H1 (cell line): ENCODE results near the gene GSPT1. TPM values are rescaled to one million over a fixed set of nuclear protein-coding genes. Genes with fewer than 3 reads are reported as not detected.

Experiments
- CTCF ChIA-PET: fragments of 300-600 bp; sonication (Branson Sonifier 250); formaldehyde crosslinking; loops from one replicate; lab custom pipeline; 2021; ENCODE audit not compliant: partially characterized antibody; lab: Charles Lee
- POLR2A ChIA-PET: fragments of 300-600 bp; sonication (Branson Sonifier 250); formaldehyde crosslinking; loops from one replicate; lab custom pipeline; 2021; ENCODE audit warnings: inconsistent platforms; ENCODE audit not compliant: partially characterized antibody; lab: Charles Lee
- DNase-seq, 2 experiments: peaks; one replicate each; pipeline versions ENCODE4 v3.0.0 to v3.0.0-alpha.2; 2010 to 2022; ENCODE audit warnings: low spot score in 2 of 2, low read depth in 1 of 2, mixed read lengths in 1 of 2
- FAIRE-seq: peaks from 2 replicates; lab custom pipeline; 2011; peaks lifted over from hg19 to GRCh38; lab: Jason Lieb, UNC
- H2AFZ ChIP-seq: 2 replicates; pipeline ENCODE4 v1.8.1; 2012; ENCODE audit warnings: low read length, inconsistent platforms
- H2AK5ac ChIP-seq: 2 replicates; pipeline ENCODE4 v1.6.1; 2013; ENCODE audit warnings: low read depth, low read length
- H2BK120ac ChIP-seq: replicated peaks from 2 replicates; pipeline ENCODE3; 2013; ENCODE audit warnings: low read depth, low read length, inconsistent platforms
- H2BK12ac ChIP-seq: 2 replicates; pipeline ENCODE4 v1.6.1; 2013; ENCODE audit warnings: low read depth, low read length
- H2BK15ac ChIP-seq: 2 replicates; pipeline ENCODE4 v1.6.1; 2013; ENCODE audit warnings: low read length
- H2BK20ac ChIP-seq: 2 replicates; pipeline ENCODE4 v1.6.1; 2013; ENCODE audit warnings: low read length
- H2BK5ac ChIP-seq: 2 replicates; pipeline ENCODE4 v1.6.1; 2013; ENCODE audit warnings: low read depth, low read length
- H3K14ac ChIP-seq: 2 replicates; pipeline ENCODE4 v1.6.1; 2013; ENCODE audit warnings: inconsistent platforms; ENCODE audit not compliant: insufficient read length
- H3K18ac ChIP-seq: 2 replicates; pipeline ENCODE4 v1.6.1; 2013; ENCODE audit warnings: low read length; ENCODE audit errors: extremely low read depth
- H3K23ac ChIP-seq: 2 replicates; pipeline ENCODE4 v1.6.1; 2013; ENCODE audit warnings: inconsistent platforms; ENCODE audit not compliant: insufficient read length
- H3K23me2 ChIP-seq: 2 replicates; pipeline ENCODE4 v1.6.1; 2013; ENCODE audit warnings: low read depth, low read length
- H3K27ac ChIP-seq: 2 replicates; pipeline ENCODE4 v1.6.1; 2011; ENCODE audit warnings: low read depth, low read length, inconsistent platforms
- H3K27me3 ChIP-seq, 4 experiments: replicated peaks in 1 of 4; 1 replicate in 1 of 4; 2 replicates in 3 of 4; pipeline versions ENCODE4 v1.6.1 to v1.8.1; 2011 to 2013; ENCODE audit warnings: low read length in 3 of 4, mild to moderate bottlenecking in 3 of 4, inconsistent platforms in 2 of 4, mixed read lengths in 2 of 4, moderate library complexity in 1 of 4; ENCODE audit not compliant: control insufficient read depth in 3 of 4, insufficient read depth in 3 of 4; ENCODE audit errors: extremely low read depth in 1 of 4
- H3K36me3 ChIP-seq, 4 experiments: 2 replicates each; pipeline versions ENCODE4 v1.6.1 to v1.8.1; 2011 to 2013; ENCODE audit warnings: mild to moderate bottlenecking in 4 of 4, low read length in 3 of 4, moderate library complexity in 2 of 4, control low read depth in 1 of 4, inconsistent platforms in 1 of 4; ENCODE audit not compliant: insufficient read depth in 4 of 4, control insufficient read depth in 2 of 4
- H3K4ac ChIP-seq: replicated peaks from 2 replicates; pipeline ENCODE3; 2013; ENCODE audit warnings: low read length, low read depth, mixed read lengths, inconsistent platforms; ENCODE audit not compliant: insufficient read length
- H3K4me1 ChIP-seq, 4 experiments: replicated peaks in 1 of 4; 1 replicate in 1 of 4; 2 replicates in 3 of 4; pipeline versions ENCODE4 v1.6.1 to v1.8.1; 2011 to 2013; ENCODE audit warnings: low read length in 3 of 4, inconsistent platforms in 2 of 4, mixed read lengths in 1 of 4; ENCODE audit not compliant: insufficient read depth in 4 of 4, control insufficient read depth in 3 of 4
- H3K4me2 ChIP-seq, 2 experiments: 2 replicates each; pipeline versions ENCODE4 v1.6.1 to v1.8.1; 2011 to 2013; ENCODE audit warnings: low read depth in 2 of 2, low read length in 2 of 2, control low read depth in 1 of 2, inconsistent platforms in 1 of 2, mild to moderate bottlenecking in 1 of 2; ENCODE audit not compliant: insufficient read depth in 1 of 2
- H3K4me3 ChIP-seq, 4 experiments: fragments of 200-600, 300-600 bp in 1 of 4; sonication (generic), shearing (Covaris generic), sonication (Bioruptor Twin) in 1 of 4; 2 replicates each; pipeline versions ENCODE4 v1.5.1 to v1.8.1; 2011 to 2016; ENCODE audit warnings: low read length in 4 of 4, low read depth in 3 of 4, control low read depth in 2 of 4, inconsistent platforms in 2 of 4, mild to moderate bottlenecking in 2 of 4, mixed read lengths in 1 of 4, moderate library complexity in 1 of 4; ENCODE audit not compliant: insufficient read depth in 2 of 4; ENCODE audit errors: extremely low read depth in 1 of 4
- H3K56ac ChIP-seq: replicated peaks from 2 replicates; pipeline ENCODE3; 2013; ENCODE audit warnings: low read depth, mild to moderate bottlenecking, mixed read lengths, low read length, inconsistent platforms; ENCODE audit not compliant: insufficient read length
- H3K79me1 ChIP-seq: 2 replicates; pipeline ENCODE4 v1.6.1; 2013; ENCODE audit warnings: low read depth, low read length, control low read depth
- H3K79me2 ChIP-seq, 2 experiments: 2 replicates each; pipeline versions ENCODE4 v1.6.1 to v1.8.1; 2012 to 2013; ENCODE audit warnings: low read length in 2 of 2, mild to moderate bottlenecking in 2 of 2, inconsistent platforms in 1 of 2; ENCODE audit not compliant: insufficient read depth in 2 of 2, control insufficient read depth in 1 of 2
- H3K9ac ChIP-seq, 4 experiments: replicated peaks in 1 of 4; 1 replicate in 1 of 4; 2 replicates in 3 of 4; pipeline versions ENCODE4 v1.6.1 to v1.8.1; 2011 to 2013; ENCODE audit warnings: low read depth in 3 of 4, low read length in 3 of 4, control low read depth in 2 of 4, mild to moderate bottlenecking in 2 of 4, moderate library complexity in 2 of 4, inconsistent platforms in 1 of 4; ENCODE audit errors: extremely low read depth in 1 of 4
- H3K9me3 ChIP-seq, 2 experiments: 2 replicates each; pipeline versions ENCODE4 v1.6.1 to v1.8.1; 2012 to 2013; ENCODE audit warnings: mild to moderate bottlenecking in 2 of 2, moderate library complexity in 2 of 2, control low read depth in 1 of 2, inconsistent platforms in 1 of 2, low read depth in 1 of 2, low read length in 1 of 2, mixed read lengths in 1 of 2; ENCODE audit not compliant: insufficient read depth in 2 of 2
- H4K20me1 ChIP-seq, 2 experiments: replicated peaks in 1 of 2; 2 replicates each; pipeline versions ENCODE3 to v1.8.1; 2011 to 2013; ENCODE audit warnings: inconsistent platforms in 2 of 2, low read length in 2 of 2, mild to moderate bottlenecking in 1 of 2; ENCODE audit not compliant: insufficient read depth in 2 of 2, control insufficient read depth in 1 of 2
- H4K5ac ChIP-seq: 2 replicates; pipeline ENCODE4 v1.6.1; 2013; ENCODE audit warnings: low read length, low read depth, mixed read lengths, inconsistent platforms; ENCODE audit not compliant: insufficient read length
- H4K8ac ChIP-seq: 2 replicates; pipeline ENCODE4 v1.8.0; 2013; ENCODE audit warnings: mild to moderate bottlenecking, moderate library complexity, low read length, inconsistent platforms; ENCODE audit not compliant: insufficient read depth; ENCODE audit errors: extremely low read depth
- H4K91ac ChIP-seq: replicated peaks from 2 replicates; pipeline ENCODE3; 2013; ENCODE audit warnings: low read length, mixed read lengths, inconsistent platforms; ENCODE audit not compliant: insufficient read length
- CHD2 ChIP-seq: IDR thresholded peaks from 2 replicates; pipeline ENCODE4 v1.6.1; 2012; ENCODE audit warnings: low read length, improper control_type of control experiment
- NRF1 ChIP-seq: IDR thresholded peaks from 2 replicates; pipeline ENCODE4 v1.6.1; 2011; ENCODE audit warnings: mild to moderate bottlenecking, low read depth, low read length, improper control_type of control experiment
- POLR2A ChIP-seq, 2 experiments: IDR thresholded peaks; 1 replicate in 1 of 2; 2 replicates in 1 of 2; pipeline ENCODE4 v1.6.1; 2011; ENCODE audit warnings: low read depth in 2 of 2, low read length in 2 of 2, mild to moderate bottlenecking in 2 of 2; ENCODE audit errors: control extremely low read depth in 1 of 2
- SAP30 ChIP-seq: fragments of 300-600 bp; sonication (generic); IDR thresholded peaks from 2 replicates; pipeline ENCODE4 v1.7.1; 2012; ENCODE audit warnings: low read length, moderate library complexity, mild to moderate bottlenecking, inconsistent platforms; ENCODE audit not compliant: insufficient read depth, insufficient replicate concordance
- SIX5 ChIP-seq: IDR thresholded peaks from 2 replicates; pipeline ENCODE4 v1.6.1; 2011; ENCODE audit warnings: mild to moderate bottlenecking, low read depth, low read length
- SP1 ChIP-seq: IDR thresholded peaks from 2 replicates; pipeline ENCODE4 v1.6.1; 2011; ENCODE audit warnings: low read depth, low read length
- SRF ChIP-seq: IDR thresholded peaks from 2 replicates; pipeline ENCODE4 v1.6.1; 2011; ENCODE audit warnings: mild to moderate bottlenecking, low read depth, low read length, moderate library complexity
- WGBS, 2 experiments: shearing (Covaris generic) in 1 of 2; methylation state at CpG; one replicate each; pipeline versions ENCODE4 v1.1.6 to v1.1.7; 2013 to 2015; ENCODE audit warnings: low lambda C conversion rate in 2 of 2, mixed read lengths in 2 of 2, inconsistent platforms in 1 of 2, low coverage in 1 of 2, missing lambda C conversion rate in 1 of 2; ENCODE audit not compliant: insufficient replicate concordance in 2 of 2, insufficient coverage in 1 of 2, insufficient read length in 1 of 2; ENCODE audit errors: extremely low coverage in 1 of 2, missing lambda C conversion rate in 1 of 2; 5-methylcytosine and 5-hydroxymethylcytosine counted together
- polyA plus RNA-seq, 7 experiments: library from polyadenylated mRNA; depleted of rRNA in 3 of 7; stranded (reverse) in 5 of 7; unstranded in 2 of 7; fragments of >200 nt in 5 of 7; fragments of 200-250 nt in 2 of 7; gene quantifications; 1 replicate in 5 of 7; 2 replicates in 1 of 7; 4 replicates in 1 of 7; pipeline versions ENCODE4 v1.2.1 to v1.2.3, GENCODE V29; 2011 to 2013; ENCODE audit warnings: missing spikeins in 2 of 7, mixed read lengths in 2 of 7
- total RNA-seq: library from RNA; stranded (reverse); fragmentation: NEBNext Ultra II Directional; extraction: Animal tissue kit (Norgen Biotek cat#: 25700); gene quantifications from 2 replicates; pipeline ENCODE4 v1.2.1, GENCODE V29; 2021

GSPT1 gene
- total and polyA plus RNA-seq, 2 of the 8 experiments (the other 6 are each of a cell fraction or from before 2014, with no cell fraction given) = 51.0 to 204 TPM

DNA sequence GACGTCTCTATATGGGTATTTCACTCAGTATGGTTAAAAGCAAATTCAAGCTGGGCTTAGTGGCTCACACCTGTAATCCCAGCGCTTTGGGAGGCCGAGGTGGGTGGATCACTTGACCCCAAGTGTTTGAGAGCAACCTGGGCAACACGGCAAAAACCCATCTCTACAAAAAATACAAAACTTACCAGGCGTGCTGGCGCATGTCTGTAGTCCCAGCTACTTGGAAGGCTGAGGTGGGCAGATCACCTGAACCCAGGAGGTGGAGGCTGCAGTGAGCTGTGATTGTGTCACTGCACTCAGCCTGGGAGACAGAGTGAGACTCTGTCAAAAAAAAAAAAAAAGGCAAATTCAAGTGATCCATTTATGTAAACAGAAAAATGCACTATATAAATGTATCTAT, 48.0 kb upstream of the GSPT1 start:
- POLR2A ChIA-PET = no interaction called here
- no peak for DNase-seq

More for the DNA sequence above, 48.0 kb upstream of the GSPT1 start:
- Histone ChIP-seq H3K18ac (no peak overlapping the region), H4K5ac (no peak overlapping the region), H4K20me1 (peaks cover 0 to 2% of the 10 kb centered on the region in 2 experiments), H3K4ac (no peak overlapping the region), H3K4me2 (no peak overlapping the region), H3K14ac (no peak overlapping the region), H3K56ac (no peak overlapping the region), H3K79me1 (no peaks in the 10 kb centered on the region), H2AK5ac (no peak overlapping the region), H4K91ac (no peak overlapping the region), H3K23ac (no peak overlapping the region), H2BK120ac (no peak overlapping the region), H3K27ac (no peak overlapping the region), H3K9me3 (no peaks in the 10 kb centered on the region), H4K8ac (no peak overlapping the region), H3K23me2 (no peaks in the 10 kb centered on the region), H2BK20ac (no peak overlapping the region), H3K4me1 (no peaks in the 10 kb centered on the region), H3K79me2 (no peaks in the 10 kb centered on the region), H3K36me3 (no peaks in the 10 kb centered on the region), H2BK5ac (no peak overlapping the region), H2BK15ac (no peak overlapping the region), H3K9ac (no peak overlapping the region), H3K4me3 (no peak overlapping the region), H2AFZ (no peak overlapping the region), H3K27me3 (no peaks in the 10 kb centered on the region), H2BK12ac (no peak overlapping the region)
- TF ChIP-seq NRF1 (no peak), POLR2A (IDR thresholded peaks at IDR 0.05; ENCODE audit: control extremely low read depth in 1 of 2, low read depth in 2 of 2, low read length in 2 of 2) (no peak), SRF (no peak), SAP30 (no peak), CHD2 (no peak), SIX5 (no peak), SP1 (no peak)
- CTCF ChIA-PET = interaction anchor here (1.1 to 3.2 kb wide), 2 partner anchors 15 to 93 kb away, joined by 4 to 8 read pairs; no protein-coding TSS in a partner anchor
- FAIRE-seq = no peak
- 90% methylated on average over 6 of the region's 6 CpGs; no CpG with 5 or more reads in 1 of the 2 experiments for WGBS, 2 experiments
